ENCODE measurements around the gene GPS1. TPM values are rescaled to one million over a fixed set of nuclear protein-coding genes. Genes with fewer than 3 reads are reported as not detected.

GPS1 gene
- total RNA-seq, 1 experiment from 2014 or later = 181 TPM

- TF ChIP-seq RELA (CRISPR knock-in tag; IDR thresholded peaks at IDR 0.05; ENCODE audit: borderline replicate concordance) = no peak
- TF ChIP-seq, protein P1, sequence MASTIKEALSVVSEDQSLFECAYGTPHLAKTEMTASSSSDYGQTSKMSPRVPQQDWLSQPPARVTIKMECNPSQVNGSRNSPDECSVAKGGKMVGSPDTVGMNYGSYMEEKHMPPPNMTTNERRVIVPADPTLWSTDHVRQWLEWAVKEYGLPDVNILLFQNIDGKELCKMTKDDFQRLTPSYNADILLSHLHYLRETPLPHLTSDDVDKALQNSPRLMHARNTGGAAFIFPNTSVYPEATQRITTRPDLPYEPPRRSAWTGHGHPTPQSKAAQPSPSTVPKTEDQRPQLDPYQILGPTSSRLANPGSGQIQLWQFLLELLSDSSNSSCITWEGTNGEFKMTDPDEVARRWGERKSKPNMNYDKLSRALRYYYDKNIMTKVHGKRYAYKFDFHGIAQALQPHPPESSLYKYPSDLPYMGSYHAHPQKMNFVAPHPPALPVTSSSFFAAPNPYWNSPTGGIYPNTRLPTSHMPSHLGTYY (CRISPR knock-in tag; IDR thresholded peaks at IDR 0.05) = no peak
- TF ChIP-seq, protein P2, sequence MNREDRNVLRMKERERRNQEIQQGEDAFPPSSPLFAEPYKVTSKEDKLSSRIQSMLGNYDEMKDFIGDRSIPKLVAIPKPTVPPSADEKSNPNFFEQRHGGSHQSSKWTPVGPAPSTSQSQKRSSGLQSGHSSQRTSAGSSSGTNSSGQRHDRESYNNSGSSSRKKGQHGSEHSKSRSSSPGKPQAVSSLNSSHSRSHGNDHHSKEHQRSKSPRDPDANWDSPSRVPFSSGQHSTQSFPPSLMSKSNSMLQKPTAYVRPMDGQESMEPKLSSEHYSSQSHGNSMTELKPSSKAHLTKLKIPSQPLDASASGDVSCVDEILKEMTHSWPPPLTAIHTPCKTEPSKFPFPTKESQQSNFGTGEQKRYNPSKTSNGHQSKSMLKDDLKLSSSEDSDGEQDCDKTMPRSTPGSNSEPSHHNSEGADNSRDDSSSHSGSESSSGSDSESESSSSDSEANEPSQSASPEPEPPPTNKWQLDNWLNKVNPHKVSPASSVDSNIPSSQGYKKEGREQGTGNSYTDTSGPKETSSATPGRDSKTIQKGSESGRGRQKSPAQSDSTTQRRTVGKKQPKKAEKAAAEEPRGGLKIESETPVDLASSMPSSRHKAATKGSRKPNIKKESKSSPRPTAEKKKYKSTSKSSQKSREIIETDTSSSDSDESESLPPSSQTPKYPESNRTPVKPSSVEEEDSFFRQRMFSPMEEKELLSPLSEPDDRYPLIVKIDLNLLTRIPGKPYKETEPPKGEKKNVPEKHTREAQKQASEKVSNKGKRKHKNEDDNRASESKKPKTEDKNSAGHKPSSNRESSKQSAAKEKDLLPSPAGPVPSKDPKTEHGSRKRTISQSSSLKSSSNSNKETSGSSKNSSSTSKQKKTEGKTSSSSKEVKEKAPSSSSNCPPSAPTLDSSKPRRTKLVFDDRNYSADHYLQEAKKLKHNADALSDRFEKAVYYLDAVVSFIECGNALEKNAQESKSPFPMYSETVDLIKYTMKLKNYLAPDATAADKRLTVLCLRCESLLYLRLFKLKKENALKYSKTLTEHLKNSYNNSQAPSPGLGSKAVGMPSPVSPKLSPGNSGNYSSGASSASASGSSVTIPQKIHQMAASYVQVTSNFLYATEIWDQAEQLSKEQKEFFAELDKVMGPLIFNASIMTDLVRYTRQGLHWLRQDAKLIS (CRISPR knock-in tag; IDR thresholded peaks at IDR 0.05; ENCODE audit: borderline replicate concordance) = no peak
- TF ChIP-seq ZNF121 (CRISPR knock-in tag; IDR thresholded peaks at IDR 0.05) = no peak
- TF ChIP-seq NR2C2 (CRISPR knock-in tag; IDR thresholded peaks at IDR 0.05) = no peak
- TF ChIP-seq MAX (CRISPR knock-in tag; IDR thresholded peaks at IDR 0.05) = no peak; the same call in 1 of the 2 replicates
- 0 out of 2 replicates have a peak, but pooled peaks have one; percentile 72 for TF ChIP-seq ZNF532 (CRISPR knock-in tag; IDR thresholded peaks at IDR 0.05; ENCODE audit: borderline replicate concordance)
- TF ChIP-seq ZMAT4 (CRISPR knock-in tag; IDR thresholded peaks at IDR 0.05) = no peak
- TF ChIP-seq TEAD4 (CRISPR knock-in tag; IDR thresholded peaks at IDR 0.05) = no peak
- TF ChIP-seq GABPB1 (CRISPR knock-in tag; IDR thresholded peaks at IDR 0.05) = no peak; the same call in 1 of the 2 replicates
- no peak; the same call in 1 of the 2 replicates for TF ChIP-seq USF2 (CRISPR knock-in tag; IDR thresholded peaks at IDR 0.05)
- TF ChIP-seq MYBL2 (CRISPR knock-in tag; IDR thresholded peaks at IDR 0.05) = no peak
- no peak for TF ChIP-seq GRHL2 (CRISPR knock-in tag; IDR thresholded peaks at IDR 0.05; ENCODE audit: insufficient replicate concordance, severe bottlenecking)
- no peak; the same call in 1 of the 2 replicates for TF ChIP-seq ARID4B (CRISPR knock-in tag; IDR thresholded peaks at IDR 0.05; ENCODE audit: borderline replicate concordance)
- no peak for TF ChIP-seq SOX15 (CRISPR knock-in tag; IDR thresholded peaks at IDR 0.05)
- TF ChIP-seq, protein P3, sequence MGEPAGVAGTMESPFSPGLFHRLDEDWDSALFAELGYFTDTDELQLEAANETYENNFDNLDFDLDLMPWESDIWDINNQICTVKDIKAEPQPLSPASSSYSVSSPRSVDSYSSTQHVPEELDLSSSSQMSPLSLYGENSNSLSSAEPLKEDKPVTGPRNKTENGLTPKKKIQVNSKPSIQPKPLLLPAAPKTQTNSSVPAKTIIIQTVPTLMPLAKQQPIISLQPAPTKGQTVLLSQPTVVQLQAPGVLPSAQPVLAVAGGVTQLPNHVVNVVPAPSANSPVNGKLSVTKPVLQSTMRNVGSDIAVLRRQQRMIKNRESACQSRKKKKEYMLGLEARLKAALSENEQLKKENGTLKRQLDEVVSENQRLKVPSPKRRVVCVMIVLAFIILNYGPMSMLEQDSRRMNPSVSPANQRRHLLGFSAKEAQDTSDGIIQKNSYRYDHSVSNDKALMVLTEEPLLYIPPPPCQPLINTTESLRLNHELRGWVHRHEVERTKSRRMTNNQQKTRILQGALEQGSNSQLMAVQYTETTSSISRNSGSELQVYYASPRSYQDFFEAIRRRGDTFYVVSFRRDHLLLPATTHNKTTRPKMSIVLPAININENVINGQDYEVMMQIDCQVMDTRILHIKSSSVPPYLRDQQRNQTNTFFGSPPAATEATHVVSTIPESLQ (CRISPR knock-in tag; IDR thresholded peaks at IDR 0.05) = no peak
- TF ChIP-seq ZNF416 (CRISPR knock-in tag; IDR thresholded peaks at IDR 0.05) = peak; percentile 88; the same call in 1 of the 2 replicates
- TF ChIP-seq RORB (CRISPR knock-in tag; IDR thresholded peaks at IDR 0.05) = no peak
- TF ChIP-seq TEAD1 (CRISPR knock-in tag; IDR thresholded peaks at IDR 0.05) = no peak; the same call in 1 of the 2 replicates
Observed at GRCh38 chr17:82098169-82098938, 46.7 kb downstream of the GPS1 start, which contains the start of gene FASN (continued).
